HepG2 (cell line): Measurements from ENCODE around the gene CCDC154. TPM values are rescaled to one million over a fixed set of nuclear protein-coding genes. Genes with fewer than 3 reads are reported as not detected.

Experiments
- ATAC-seq: fragments of 200-7000 bp; cut with Tn5 transposase; 3 replicates; pipeline ENCODE4 v1.9.1; 2020; ENCODE audit warnings: mild to moderate bottlenecking, moderate library complexity
- BruUV-seq: library from RNA; stranded (reverse); fragments of 400-500 nt; replicated peaks from 2 replicates; lab custom pipeline; 2021; lab: Mats Ljungman, UMichigan
- CTCF ChIA-PET: fragments of 300-600 bp; formaldehyde crosslinking; extraction: SDS; loops from one replicate; lab custom pipeline; 2021; ENCODE audit warnings: low total read pairs, inconsistent platforms, low intra/inter-chr PET ratio; lab: Yijun Ruan, JAX
- POLR2A ChIA-PET: fragments of 350-600 bp; sonication (Branson Sonifier 250); formaldehyde crosslinking; loops from one replicate; lab custom pipeline; 2020; ENCODE audit warnings: antibody characterized with exemption, inconsistent platforms; lab: Yijun Ruan, JAX
- DNase-seq: peaks from one replicate; pipeline ENCODE4 v3.0.0-alpha.2; 2015; ENCODE audit warnings: low spot score
- FAIRE-seq: peaks from 3 replicates; lab custom pipeline; 2011; peaks lifted over from hg19 to GRCh38; lab: Jason Lieb, UNC
- H2AFZ ChIP-seq: one replicate; pipeline ENCODE4 v1.6.1; 2011; ENCODE audit warnings: low read length, inconsistent platforms
- H3K27ac ChIP-seq: fragments of 300-600 bp; 3 replicates; pipeline ENCODE4 v1.8.0; 2011; ENCODE audit warnings: mixed run types, mild to moderate bottlenecking, mixed read lengths, low read length, inconsistent platforms; ENCODE audit not compliant: insufficient read depth; ENCODE audit errors: extremely low read length
- H3K27me3 ChIP-seq, 2 experiments: fragments of 200-600 bp in 1 of 2; 2 replicates in 1 of 2; 3 replicates in 1 of 2; pipeline versions ENCODE4 v1.6.0 to v1.8.0; 2011; ENCODE audit warnings: low read length in 2 of 2, mild to moderate bottlenecking in 2 of 2, moderate library complexity in 2 of 2, inconsistent platforms in 1 of 2; ENCODE audit not compliant: insufficient read depth in 2 of 2, control insufficient read depth in 1 of 2
- H3K36me3 ChIP-seq, 2 experiments: fragments of 200-600 bp in 1 of 2; replicated peaks in 1 of 2; 2 replicates in 1 of 2; 3 replicates in 1 of 2; pipeline versions ENCODE4 v1.5.1 to v1.8.0; 2011; ENCODE audit warnings: low read length in 2 of 2, inconsistent platforms in 1 of 2; ENCODE audit not compliant: insufficient read depth in 2 of 2, control insufficient read depth in 1 of 2
- H3K4me1 ChIP-seq: 2 replicates; pipeline ENCODE4 v1.5.1; 2012; ENCODE audit warnings: low read length, inconsistent platforms; ENCODE audit not compliant: insufficient read depth
- H3K4me2 ChIP-seq: 2 replicates; pipeline ENCODE4 v1.6.0; 2011; ENCODE audit warnings: low read depth, low read length, inconsistent platforms
- H3K4me3 ChIP-seq, 3 experiments: fragments of 200-600 bp in 1 of 3; sonication (generic), shearing (Covaris generic) in 1 of 3; replicated peaks in 1 of 3; 2 replicates each; pipeline ENCODE4 v1.5.1; 2011 to 2016; ENCODE audit warnings: low read length in 3 of 3, inconsistent platforms in 2 of 3, low read depth in 2 of 3, mild to moderate bottlenecking in 2 of 3, control low read depth in 1 of 3, mixed read lengths in 1 of 3; ENCODE audit not compliant: insufficient read depth in 1 of 3
- H3K79me2 ChIP-seq: one replicate; pipeline ENCODE4 v1.6.1; 2011; ENCODE audit warnings: low read length, inconsistent platforms; ENCODE audit not compliant: insufficient read depth
- H3K9ac ChIP-seq: 2 replicates; pipeline ENCODE4 v1.6.0; 2011; ENCODE audit warnings: mild to moderate bottlenecking, low read depth, low read length, inconsistent platforms; ENCODE audit not compliant: insufficient read depth
- H3K9me3 ChIP-seq: 2 replicates; pipeline ENCODE4 v1.5.1; 2012; ENCODE audit warnings: mild to moderate bottlenecking, low read length
- H4K20me1 ChIP-seq: 2 replicates; pipeline ENCODE4 v1.6.0; 2011; ENCODE audit warnings: inconsistent platforms, mild to moderate bottlenecking, low read length, moderate library complexity; ENCODE audit not compliant: insufficient read depth
- AHR ChIP-seq: IDR thresholded peaks from 2 replicates; pipeline ENCODE4 v1.6.1; 2018; ENCODE audit warnings: missing genetic modification reagents, missing compliant biosample characterization
- BCL6 ChIP-seq: IDR thresholded peaks from 2 replicates; pipeline ENCODE4 v1.6.1; 2016; ENCODE audit warnings: missing genetic modification reagents, missing compliant biosample characterization
- HMGXB3 ChIP-seq: sonication (generic); formaldehyde crosslinking; IDR thresholded peaks from 2 replicates; pipeline ENCODE4 v1.4.0; 2020; ENCODE audit warnings: missing genetic modification reagents, borderline replicate concordance
- HOXA3 ChIP-seq: sonication (generic); formaldehyde crosslinking; IDR thresholded peaks from 2 replicates; pipeline ENCODE4 v1.5.0; 2020; ENCODE audit warnings: missing genetic modification reagents
- JARID2 ChIP-seq: sonication (generic); formaldehyde crosslinking; IDR thresholded peaks from 2 replicates; pipeline ENCODE4 v1.8.1; 2023; ENCODE audit warnings: missing genetic modification reagents, inconsistent platforms; ENCODE audit not compliant: insufficient replicate concordance
- KDM5A ChIP-seq: fragments of 200-600 bp; sonication (generic); IDR thresholded peaks from 2 replicates; pipeline ENCODE4 v1.7.0; 2018; ENCODE audit warnings: antibody characterized with exemption, mild to moderate bottlenecking, low read length, borderline replicate concordance
- MLX ChIP-seq: IDR thresholded peaks from 2 replicates; pipeline ENCODE4 v1.6.1; 2016
- MTA3 ChIP-seq: sonication (generic); formaldehyde crosslinking; IDR thresholded peaks from 2 replicates; pipeline ENCODE4 v1.4.0; 2020; ENCODE audit warnings: missing genetic modification reagents
- MXD1 ChIP-seq: sonication (generic); formaldehyde crosslinking; IDR thresholded peaks from 2 replicates; pipeline ENCODE4 v1.4.0; 2020; ENCODE audit warnings: mild to moderate bottlenecking, missing genetic modification reagents
- MXD3 ChIP-seq: IDR thresholded peaks from 2 replicates; pipeline ENCODE4 v1.6.1; 2016; ENCODE audit warnings: mild to moderate bottlenecking, missing biosample characterization, missing genetic modification reagents
- PLRG1 ChIP-seq: fragments of 450-650 bp; conservative IDR thresholded peaks from 2 replicates; pipeline ENCODE4 v1.6.1; 2016
- POLR2AphosphoS5 ChIP-seq: IDR thresholded peaks from 2 replicates; pipeline ENCODE4 v1.6.1; 2012; ENCODE audit warnings: low read depth, low read length
- SKI ChIP-seq: fragments of 450-650 bp; IDR thresholded peaks from one replicate; pipeline ENCODE4 v1.6.1; 2018; ENCODE audit warnings: mild to moderate bottlenecking; ENCODE audit not compliant: partially characterized antibody
- SMYD3 ChIP-seq: sonication (generic); formaldehyde crosslinking; IDR thresholded peaks from 2 replicates; pipeline ENCODE4 v1.8.1; 2023; ENCODE audit warnings: mild to moderate bottlenecking, missing genetic modification reagents
- TOE1 ChIP-seq: sonication (generic); formaldehyde crosslinking; IDR thresholded peaks from 2 replicates; pipeline ENCODE4 v1.4.0; 2020; ENCODE audit warnings: mild to moderate bottlenecking, missing genetic modification reagents
- ZMYM4 ChIP-seq: sonication (generic); formaldehyde crosslinking; IDR thresholded peaks from 2 replicates; pipeline ENCODE4 v1.8.1; 2023; ENCODE audit warnings: mild to moderate bottlenecking, missing genetic modification reagents
- ZNF143 ChIP-seq: sonication (generic); formaldehyde crosslinking; IDR thresholded peaks from 2 replicates; pipeline ENCODE4 v1.4.0; 2020; ENCODE audit warnings: missing genetic modification reagents
- ZNF225 ChIP-seq: sonication (generic); formaldehyde crosslinking; IDR thresholded peaks from 2 replicates; pipeline ENCODE4 v1.4.0; 2020; ENCODE audit warnings: mild to moderate bottlenecking, missing genetic modification reagents
- ZNF629 ChIP-seq: sonication (generic); formaldehyde crosslinking; conservative IDR thresholded peaks from 2 replicates; pipeline ENCODE4 v1.5.0; 2020; ENCODE audit warnings: missing genetic modification reagents
- ZSCAN20 ChIP-seq: sonication (generic); formaldehyde crosslinking; IDR thresholded peaks from 2 replicates; pipeline ENCODE4 v1.4.0; 2020; ENCODE audit warnings: missing genetic modification reagents, mild to moderate bottlenecking, borderline replicate concordance
- WGBS: methylation state at CpG from one replicate; pipeline ENCODE4 v1.1.6; 2017; ENCODE audit warnings: low lambda C conversion rate; 5-methylcytosine and 5-hydroxymethylcytosine counted together
- in situ Hi-C: cut with HindIII; loops from 2 replicates; pipeline ENCODE4 v1.10.0; 2017; ENCODE audit warnings: low pct_unique_long_range_greater_than_20kb; ENCODE audit not compliant: extremely low pct_ligation_motif_present
- intact Hi-C: fragments of 100-400 bp; cut with micrococcal nuclease; formaldehyde crosslinking; loops from one replicate; pipeline ENCODE4 v1.10.0; 2022; ENCODE audit not compliant: unreplicated experiment
- polyA plus RNA-seq, 8 experiments: library from polyadenylated mRNA; depleted of rRNA in 3 of 8; stranded (reverse) in 7 of 8; unstranded in 1 of 8; fragments of >200 nt; fragmentation: Illumina TruSeq in 4 of 8; extraction: Trizol in 4 of 8; gene quantifications; 2 replicates each; pipeline versions ENCODE4 v1.2.1 to v1.2.3, GENCODE V29; 2011 to 2016; ENCODE audit warnings: low read depth in 4 of 8, missing spikeins in 1 of 8, mixed read lengths in 1 of 8; ENCODE audit not compliant: insufficient read depth in 1 of 8
- total RNA-seq, 5 experiments: library from RNA; depleted of rRNA; stranded (reverse); fragments of >200 nt; fragmentation: Illumina TruSeq; extraction: Trizol; gene quantifications; 2 replicates each; pipeline ENCODE4 v1.2.3, GENCODE V29; 2016; ENCODE audit warnings: low read depth in 1 of 5

Gene CCDC154
- total and polyA plus RNA-seq, 2 of the 13 experiments (the other 11 are each of a cell fraction or from before 2014, with no cell fraction given), result 0.92 to 1.5 TPM

GRCh38 chr16:1474796-1475551 is 30.6 kb upstream of the CCDC154 start, which contains the start of gene CLCN7:
Gene CLCN7 (minus strand): TSS chr16:1475028. CDS start chr16:1474974, 54 bp downstream.
- FAIRE-seq, result no peak
- CTCF ChIA-PET, result no interaction called here
- POLR2A ChIA-PET, result interaction anchor here (1.0 to 1.7 kb wide), 3 partner anchors 16 to 37 kb away, joined by 3 to 6 read pairs (median 4); partner anchors contain the start of gene TELO2
- peak; percentile 89 for TF ChIP-seq ZNF143 (CRISPR knock-in tag)
- TF ChIP-seq KDM5A, result peak; percentile 78
- no peak for TF ChIP-seq HMGXB3 (CRISPR knock-in tag)
- TF ChIP-seq MLX (CRISPR knock-in tag), result peak; percentile 70
- TF ChIP-seq PLRG1, result no peak
- TF ChIP-seq ZMYM4 (CRISPR knock-in tag), result peak; percentile 76
- TF ChIP-seq MTA3 (CRISPR knock-in tag), result no peak
- peak; percentile 60; the same call in 1 of the 2 replicates for TF ChIP-seq ZNF225 (CRISPR knock-in tag)
- TF ChIP-seq JARID2, result no peak
- TF ChIP-seq BCL6 (CRISPR knock-in tag), result peak; percentile 56; the same call in 1 of the 2 replicates
- TF ChIP-seq POLR2AphosphoS5, result peak; percentile 68
- peak; percentile 66 for TF ChIP-seq SKI
- TF ChIP-seq MXD1 (CRISPR knock-in tag), result peak; percentile 93
- TF ChIP-seq ZSCAN20, result peak; percentile 86; the same call in 1 of the 2 replicates
- peak; percentile 96 for TF ChIP-seq MXD3 (CRISPR knock-in tag)
- no peak for TF ChIP-seq ZNF629 (CRISPR knock-in tag)
- no peak for TF ChIP-seq TOE1
- TF ChIP-seq AHR, result peak; percentile 96
- no peak for TF ChIP-seq SMYD3 (CRISPR knock-in tag)
- peak; percentile 92 for TF ChIP-seq HOXA3 (CRISPR knock-in tag)

More at GRCh38 chr16:1474796-1475551, 30.6 kb upstream of the CCDC154 start, which contains the start of gene CLCN7:
- H4K20me1 ChIP-seq, result no peaks in the 10 kb centered on the region
- H3K9ac ChIP-seq, result peak within 1 kb of the TSS; percentile 90
- no peaks in the 10 kb centered on the region; a peak in 1 of 5 replicates for H3K27me3 ChIP-seq
- peak within 1 kb of the TSS; percentile 73 to 88 (median 80) for H3K4me3 ChIP-seq
- H3K36me3 ChIP-seq, result no peaks in the 10 kb centered on the region
- peak within 1 kb of the TSS; percentile 95 for H3K4me2 ChIP-seq
- 18% methylated on average over 10 of the region's 99 CpGs for WGBS
- peaks cover 26% of the 10 kb centered on the region for H3K79me2 ChIP-seq
- ATAC-seq, result peak; percentile 82
- peak; percentile 67 for DNase-seq
- H2AFZ ChIP-seq, result no peak within 1 kb of the TSS
- intact Hi-C loops (loop anchor here (2.0 kb wide), 1 partner anchor 44 kb away; the partner anchor contains the start of gene PERCC1), in situ Hi-C loops (no loop called here)
- no peaks in the 10 kb centered on the region for H3K9me3 ChIP-seq
- BruUV-seq, result no TSS peak
- peak within 1 kb of the TSS; percentile 83 for H3K27ac ChIP-seq
- H3K4me1 ChIP-seq, result peaks cover 52% of the 10 kb centered on the region
